Adrenal gland (tissue), 12 donors: ENCODE data around the gene CCDC117. TPM values are rescaled to one million over a fixed set of nuclear protein-coding genes. Genes with fewer than 3 reads are reported as not detected.
A peak's percentile ranks its signal among the peaks of the same experiment; 100 is the strongest.

Experiments
- DNase-seq, 7 donors: peaks; one replicate each; pipeline ENCODE4 v3.0.0-alpha.2; 2019 to 2020
- H3K27ac ChIP-seq, 5 donors: fragments of 200-600 bp; sonication (generic) in 4 of 5; 1 replicate in 3 of 5; 2 replicates in 2 of 5; pipeline versions ENCODE4 v1.5.1 to v1.8.0; 2016 to 2020; ENCODE audit warnings: mild to moderate bottlenecking in 1 of 5
- H3K27me3 ChIP-seq: fragments of 200-600 bp; 2 replicates; pipeline ENCODE4 v1.8.0; 2021
- H3K36me3 ChIP-seq, 2 donors: fragments of 200-600 bp; replicated peaks in 1 of 2; 1 replicate in 1 of 2; 2 replicates in 1 of 2; pipeline versions ENCODE4 v1.5.1 to v1.8.0; 2018 to 2022
- H3K4me1 ChIP-seq, 2 donors: fragments of 200-600 bp; replicated peaks in 1 of 2; 1 replicate in 1 of 2; 2 replicates in 1 of 2; pipeline versions ENCODE4 v1.5.1 to v1.8.0; 2018 to 2021
- H3K4me3 ChIP-seq, 4 donors: fragments of 200-600 bp; sonication (generic) in 3 of 4; one replicate each; pipeline ENCODE4 v1.5.1; 2016 to 2018
- H3K9me3 ChIP-seq, 3 donors: fragments of 200-600 bp; sonication (generic) in 1 of 3; replicated peaks in 1 of 3; 1 replicate in 2 of 3; 2 replicates in 1 of 3; pipeline versions ENCODE4 v1.5.1 to v1.8.0; 2016 to 2021
- CTCF ChIP-seq, 6 experiments: fragments of 450-650 bp in 4 of 6; fragments of 200-600 bp in 2 of 6; sonication (generic) in 1 of 6; IDR thresholded peaks; 1 replicate in 5 of 6; 2 replicates in 1 of 6; pipeline versions ENCODE4 v1.5.1 to v1.8.0; 2016 to 2021; ENCODE audit warnings: antibody characterized with exemption in 6 of 6, mild to moderate bottlenecking in 2 of 6, moderate library complexity in 1 of 6
- POLR2A ChIP-seq, 2 donors: fragments of 450-650 bp; IDR thresholded peaks; one replicate each; pipeline ENCODE4 v1.6.1; 2017; ENCODE audit warnings: antibody characterized with exemption in 2 of 2, mild to moderate bottlenecking in 2 of 2, moderate library complexity in 1 of 2
- WGBS, 4 donors: extraction: QIAGEN DNeasy Blood & Tissue Kit in 2 of 4; methylation state at CpG; one replicate each; pipeline versions ENCODE4 v1.1.5 to v1.1.7; 2013 to 2017; 5-methylcytosine and 5-hydroxymethylcytosine counted together
- intact Hi-C, 2 donors: fragments of 100-400 bp; cut with DNase I; formaldehyde crosslinking; loops; one replicate each; pipeline versions ENCODE4 v1.14.1 to v1.15.0; 2022 to 2023
- polyA plus RNA-seq, 3 donors: library from polyadenylated mRNA; stranded (reverse); fragments of 200-250 nt in 2 of 3; fragments of 350-450 nt in 1 of 3; fragmentation: Illumina TruSeq in 1 of 3; extraction: RNeasy Lipid Tissue Mini Kit (QIAGEN cat#74804) in 1 of 3; gene quantifications; one replicate each; pipeline ENCODE4 v1.2.3, GENCODE V29; 2013 to 2014
- total RNA-seq, 9 donors: library from RNA; depleted of rRNA in 4 of 9; stranded (reverse); fragments of >200 nt in 4 of 9; fragments of 120-200 nt in 1 of 9; fragmentation: NEBNext Ultra II Directional in 1 of 9; extraction: Animal tissue kit (Norgen Biotek cat#: 25700) in 1 of 9; gene quantifications; one replicate each; pipeline versions ENCODE4 v1.1.0 to v1.2.4, GENCODE V29; 2013 to 2023
- donor health status: healthy with polysubstance abuse.
- donor health status: Bipolar disorder and iron deficiency.
- donor health status: DM: yes; HTN: yes; CAD: no.
- donor health status: DM: no; HTN: no; CAD: no.
- donor health status: DM: no; HTN: no; CAD: no.
- donor health status: DM: yes; HTN: yes; CAD: no.

CCDC117 gene
- total and polyA plus RNA-seq, 12 donors: 9.0 to 38.0 (median 23.1) TPM

GRCh38 chr22:28808716-28809355 lies 36.3 kb downstream of the CCDC117 start:
- no peak for TF ChIP-seq POLR2A (IDR thresholded peaks at IDR 0.05)
- TF ChIP-seq CTCF (IDR thresholded peaks at IDR 0.05): no peak
- Histone ChIP-seq H3K27ac (no peak overlapping the region), H3K4me1 (peaks cover 23% of the 10 kb centered on the region in 2 donors), H3K4me3 (no peak overlapping the region), H3K9me3 (no peaks in the 10 kb centered on the region), H3K27me3 (no peaks in the 10 kb centered on the region), H3K36me3 (no peaks in the 10 kb centered on the region)
- intact Hi-C loops: no loop called here
- DNase-seq: no peak

GRCh38 chr22:28810821-28811491 lies 38.5 kb downstream of the CCDC117 start:
- no peaks in the 10 kb centered on the region for H3K36me3 ChIP-seq
- H3K9me3 ChIP-seq: no peaks in the 10 kb centered on the region
- peak overlapping the region in 4 of 5 donors; percentile 24 to 68 (median 48) for H3K27ac ChIP-seq
- H3K4me1 ChIP-seq: peaks cover 26 to 33% of the 10 kb centered on the region in 2 donors
- no peaks in the 10 kb centered on the region for H3K27me3 ChIP-seq
- peak in 2 of 7 donors; percentile 36 to 60 for DNase-seq
- WGBS, 4 donors: 68 to 74% (median 70%) methylated on average over 13 of the region's 13 CpGs
- intact Hi-C loops: no loop called here
- no peak overlapping the region for H3K4me3 ChIP-seq
- TF ChIP-seq POLR2A (IDR thresholded peaks at IDR 0.05) (no peak), CTCF (IDR thresholded peaks at IDR 0.05) (no peak)

GRCh38 chr22:28812516-28812915 lies 40.0 kb downstream of the CCDC117 start:
- no peak overlapping the region for H3K4me3 ChIP-seq
- no peak for TF ChIP-seq CTCF (IDR thresholded peaks at IDR 0.05)
- TF ChIP-seq POLR2A (IDR thresholded peaks at IDR 0.05): no peak
- 12 to 39% (median 27%) methylated on average over 5 of the region's 5 CpGs for WGBS, 4 donors
- no peaks in the 10 kb centered on the region for H3K36me3 ChIP-seq
- peak in 3 of 7 donors; percentile 33 to 63 (median 54) for DNase-seq
- intact Hi-C loops: no loop called here
- peaks cover 26 to 33% of the 10 kb centered on the region in 2 donors for H3K4me1 ChIP-seq
- H3K27ac ChIP-seq: peak overlapping the region; percentile 17 to 68 (median 58)
- no peaks in the 10 kb centered on the region for H3K9me3 ChIP-seq
- no peaks in the 10 kb centered on the region for H3K27me3 ChIP-seq

GRCh38 chr22:28813772-28814518 lies 41.5 kb downstream of the CCDC117 start:
- intact Hi-C loops: no loop called here
- DNase-seq: peak in 6 of 7 donors; percentile 55 to 74 (median 62)
- Histone ChIP-seq H3K4me3 (no peak overlapping the region), H3K27ac (peak overlapping the region; percentile 4 to 68 (median 58)), H3K9me3 (no peaks in the 10 kb centered on the region), H3K36me3 (no peaks in the 10 kb centered on the region), H3K4me1 (peaks cover 39 to 47% of the 10 kb centered on the region in 2 donors), H3K27me3 (no peaks in the 10 kb centered on the region)
- TF ChIP-seq POLR2A (IDR thresholded peaks at IDR 0.05): no peak
- no peak for TF ChIP-seq CTCF (IDR thresholded peaks at IDR 0.05)
- WGBS, 4 donors: 63 to 73% (median 69%) methylated on average over 2 of the region's 2 CpGs
